Measurements from ENCODE around the gene GTF3C5.

- TF ChIP-seq CTCF (IDR thresholded peaks at IDR 0.05) (no peak), POLR2AphosphoS5 (IDR thresholded peaks at IDR 0.05) (no peak)
These were observed 69.9 kb downstream of the GTF3C5 start for GRCh38 chr9:133100506-133101355.
